Activated CD4-positive, alpha-beta T cell treated with anti-CD3 and anti-CD28 coated beads for 36 hours (primary cell): ENCODE results near the gene PGBD5. TPM values are rescaled to one million over a fixed set of nuclear protein-coding genes. Genes with fewer than 3 reads are reported as not detected.

Experiments used
- ATAC-seq: fragments of 200-7000 bp; cut with Tn5 transposase; one replicate; pipeline ENCODE4 v1.10.0; 2021; ENCODE audit warnings: mild to moderate bottlenecking, moderate library complexity
- CTCF ChIA-PET: fragments of 350-600 bp; sonication (Branson Sonifier 250); formaldehyde crosslinking; loops from one replicate; lab custom pipeline; 2021; ENCODE audit warnings: antibody characterized with exemption; lab: Charles Lee
- POLR2A ChIA-PET: fragments of 350-600 bp; sonication (Branson Sonifier 250); formaldehyde crosslinking; loops from one replicate; lab custom pipeline; 2021; ENCODE audit warnings: antibody characterized with exemption, inconsistent platforms; lab: Charles Lee
- DNase-seq: peaks from one replicate; pipeline ENCODE4 v3.0.0-alpha.2; 2020
- H3K27ac Mint-ChIP-seq: one replicate; pipeline ENCODE4 v1.8.0; 2021; ENCODE audit warnings: mixed read lengths
- H3K27me3 Mint-ChIP-seq: one replicate; pipeline ENCODE4 v1.8.0; 2021; ENCODE audit warnings: mixed read lengths
- H3K36me3 Mint-ChIP-seq: one replicate; pipeline ENCODE4 v1.8.0; 2021; ENCODE audit warnings: low read depth, mixed read lengths
- H3K4me1 Mint-ChIP-seq: one replicate; pipeline ENCODE4 v1.8.0; 2021; ENCODE audit warnings: mixed read lengths
- H3K4me3 Mint-ChIP-seq: one replicate; pipeline ENCODE4 v1.8.0; 2021; ENCODE audit warnings: mild to moderate bottlenecking, moderate library complexity, mixed read lengths
- H3K9me3 Mint-ChIP-seq: one replicate; pipeline ENCODE4 v1.8.0; 2021; ENCODE audit warnings: low read depth, mixed read lengths
- intact Hi-C, 2 experiments: fragments of 100-400 bp; cut with DNase I in 1 of 2; cut with micrococcal nuclease in 1 of 2; formaldehyde crosslinking; loops; one replicate each; pipeline versions ENCODE4 v1.14.2 to v1.15.1; 2022 to 2024; cut with DNase I, micrococcal nuclease
- total RNA-seq, 2 experiments: library from RNA; stranded (reverse); gene quantifications; one replicate each; pipeline ENCODE4 v1.2.3, GENCODE V29; 2021

PGBD5 gene
- total RNA-seq, 2 experiments from 2014 or later: 0.11 TPM; not detected in 1

GRCh38 chr1:230371923-230372703 is 54.0 kb downstream of the PGBD5 start:
- H3K27me3 Mint-ChIP-seq: no peaks in the 10 kb centered on the region
- intact Hi-C loops: no loop called here
- H3K9me3 Mint-ChIP-seq: no peaks in the 10 kb centered on the region
- ChIA-PET CTCF (no interaction called here), POLR2A (no interaction called here)
- H3K36me3 Mint-ChIP-seq: no peaks in the 10 kb centered on the region
- no peaks in the 10 kb centered on the region for H3K4me1 Mint-ChIP-seq
- H3K4me3 Mint-ChIP-seq: no peak overlapping the region
- H3K27ac Mint-ChIP-seq: no peak overlapping the region
- no peak for DNase-seq
- no peak for ATAC-seq

DNA sequence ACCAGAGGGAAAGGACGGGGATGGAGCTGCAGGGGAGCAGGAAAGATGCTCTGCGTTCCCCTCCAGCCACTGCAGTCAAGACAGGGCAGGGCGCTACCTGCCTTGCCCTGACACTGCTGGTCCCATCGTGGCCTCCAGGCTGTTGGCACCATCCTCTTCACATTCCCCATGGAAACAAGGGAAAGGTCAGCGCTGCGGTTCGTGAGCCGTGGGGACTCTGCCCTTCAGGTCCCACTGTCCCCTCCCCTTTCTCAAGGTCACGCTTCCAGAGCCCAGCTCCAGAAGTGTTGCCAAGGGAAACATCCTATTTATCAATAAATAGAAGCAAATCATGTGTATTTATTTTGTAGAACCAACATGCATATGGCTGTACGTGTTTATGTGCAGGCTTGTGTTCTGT is 56.0 kb downstream of the PGBD5 start:
- intact Hi-C loops: no loop called here
- Mint-ChIP-seq H3K9me3 (no peaks in the 10 kb centered on the region), H3K27me3 (peaks cover 5% of the 10 kb centered on the region), H3K36me3 (no peaks in the 10 kb centered on the region), H3K27ac (no peak overlapping the region), H3K4me1 (no peaks in the 10 kb centered on the region), H3K4me3 (no peak overlapping the region)
- ChIA-PET POLR2A (no interaction called here), CTCF (no interaction called here)
- DNase-seq (no peak), ATAC-seq (no peak)

DNA sequence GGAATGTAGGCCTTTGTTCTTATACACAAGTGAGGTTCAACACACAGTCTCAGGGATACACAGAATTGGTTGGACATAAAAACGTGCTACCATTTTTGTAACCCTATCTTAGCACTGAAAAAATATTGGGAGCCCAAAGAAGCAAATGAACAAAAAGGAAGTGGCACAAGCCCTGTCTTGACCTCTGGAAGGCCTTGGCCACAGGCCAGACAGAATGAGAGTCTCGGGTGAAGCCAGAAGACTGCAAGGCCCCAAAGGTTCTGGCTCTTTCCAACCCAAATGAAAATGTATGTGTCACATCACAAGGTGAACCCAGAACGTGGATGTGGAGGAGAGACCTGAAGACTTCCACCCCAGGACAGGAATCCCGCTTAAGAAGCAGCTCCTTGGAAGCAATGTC is 57.3 kb downstream of the PGBD5 start:
- DNase-seq (no peak), ATAC-seq (no peak)
- intact Hi-C loops: no loop called here
- no peak overlapping the region for H3K27ac Mint-ChIP-seq
- peaks cover 5% of the 10 kb centered on the region for H3K27me3 Mint-ChIP-seq
- H3K9me3 Mint-ChIP-seq: no peaks in the 10 kb centered on the region
- ChIA-PET CTCF (no interaction called here), POLR2A (no interaction called here)
- no peaks in the 10 kb centered on the region for H3K36me3 Mint-ChIP-seq
- no peaks in the 10 kb centered on the region for H3K4me1 Mint-ChIP-seq
- H3K4me3 Mint-ChIP-seq: no peak overlapping the region

DNA sequence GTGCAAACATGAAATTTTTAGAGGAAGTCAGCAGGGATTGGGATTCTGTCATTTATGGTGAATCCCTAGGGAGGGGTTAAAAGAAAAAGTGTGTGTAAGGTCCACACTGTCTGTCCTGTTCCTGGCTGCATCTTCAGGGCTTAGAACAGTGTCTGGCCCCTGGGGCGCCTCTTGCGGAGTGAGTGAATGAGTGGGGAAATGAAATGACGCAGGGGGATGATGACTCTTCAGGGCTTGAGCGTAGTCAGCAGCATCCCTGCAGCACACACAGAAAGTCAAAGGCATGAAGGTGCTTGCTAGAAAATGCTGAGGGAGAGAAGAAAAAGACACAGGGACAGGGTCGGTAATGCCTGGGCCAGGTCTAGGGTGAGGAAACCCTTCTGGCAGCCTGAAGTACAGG is 57.8 kb downstream of the PGBD5 start:
- Mint-ChIP-seq H3K27ac (no peak overlapping the region), H3K9me3 (no peaks in the 10 kb centered on the region), H3K36me3 (no peaks in the 10 kb centered on the region), H3K4me3 (no peak overlapping the region), H3K27me3 (peaks cover 5% of the 10 kb centered on the region), H3K4me1 (no peaks in the 10 kb centered on the region)
- no peak for DNase-seq
- POLR2A ChIA-PET: no interaction called here
- ATAC-seq: no peak
- CTCF ChIA-PET: no interaction called here
- intact Hi-C loops: no loop called here

DNA sequence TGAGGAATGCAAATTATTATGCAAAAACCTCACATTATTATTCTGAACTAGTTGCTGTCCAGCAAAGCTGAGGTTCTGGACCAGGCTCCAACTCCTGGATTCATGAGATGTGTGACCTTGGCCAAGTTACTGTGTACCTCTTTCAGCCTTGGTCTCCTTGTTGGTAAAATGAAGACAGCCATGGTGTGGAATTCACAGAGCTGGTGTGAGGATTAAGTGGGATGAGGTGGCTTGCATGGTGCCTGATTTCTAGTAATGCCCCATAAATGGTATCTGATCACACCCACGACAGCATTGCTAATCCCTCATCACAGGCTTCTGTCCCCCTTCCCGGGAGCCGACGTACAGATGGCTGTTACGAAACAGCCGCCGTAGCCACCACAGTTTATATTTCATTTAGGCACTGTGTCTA is 59.6 kb downstream of the PGBD5 start:
- H3K9me3 Mint-ChIP-seq: no peaks in the 10 kb centered on the region
- no peaks in the 10 kb centered on the region for H3K4me1 Mint-ChIP-seq
- ChIA-PET POLR2A (no interaction called here), CTCF (interaction anchor here (0.5 kb wide), 1 partner anchor 483 kb away, joined by 3 read pairs; no protein-coding TSS in a partner anchor)
- peaks cover 5% of the 10 kb centered on the region for H3K27me3 Mint-ChIP-seq
- no peaks in the 10 kb centered on the region for H3K36me3 Mint-ChIP-seq
- no peak for DNase-seq
- H3K27ac Mint-ChIP-seq: no peak overlapping the region
- intact Hi-C loops: no loop called here
- no peak overlapping the region for H3K4me3 Mint-ChIP-seq
- ATAC-seq: no peak

- POLR2A ChIA-PET: no interaction called here
- intact Hi-C loops: no loop called here
- no peak overlapping the region for H3K4me3 Mint-ChIP-seq
- no peak for DNase-seq
- H3K36me3 Mint-ChIP-seq: no peaks in the 10 kb centered on the region
- no peak for ATAC-seq
- no peak overlapping the region for H3K27ac Mint-ChIP-seq
- CTCF ChIA-PET: interaction anchor here (0.5 kb wide), 1 partner anchor 484 kb away, joined by 3 read pairs; no protein-coding TSS in a partner anchor
- peaks cover 5% of the 10 kb centered on the region for H3K27me3 Mint-ChIP-seq
- no peaks in the 10 kb centered on the region for H3K9me3 Mint-ChIP-seq
- no peaks in the 10 kb centered on the region for H3K4me1 Mint-ChIP-seq
Observed at GRCh38 chr1:230365723-230366307, 60.3 kb downstream of the PGBD5 start.

- intact Hi-C loops: no loop called here
- DNase-seq (no peak), ATAC-seq (no peak)
- Mint-ChIP-seq H3K27ac (no peak overlapping the region), H3K9me3 (no peaks in the 10 kb centered on the region), H3K27me3 (peaks cover 5% of the 10 kb centered on the region), H3K4me3 (no peak overlapping the region), H3K4me1 (no peaks in the 10 kb centered on the region), H3K36me3 (no peaks in the 10 kb centered on the region)
- ChIA-PET POLR2A (no interaction called here), CTCF (no interaction called here)
Observed at GRCh38 chr1:230362949-230363348, 63.2 kb downstream of the PGBD5 start.

DNA sequence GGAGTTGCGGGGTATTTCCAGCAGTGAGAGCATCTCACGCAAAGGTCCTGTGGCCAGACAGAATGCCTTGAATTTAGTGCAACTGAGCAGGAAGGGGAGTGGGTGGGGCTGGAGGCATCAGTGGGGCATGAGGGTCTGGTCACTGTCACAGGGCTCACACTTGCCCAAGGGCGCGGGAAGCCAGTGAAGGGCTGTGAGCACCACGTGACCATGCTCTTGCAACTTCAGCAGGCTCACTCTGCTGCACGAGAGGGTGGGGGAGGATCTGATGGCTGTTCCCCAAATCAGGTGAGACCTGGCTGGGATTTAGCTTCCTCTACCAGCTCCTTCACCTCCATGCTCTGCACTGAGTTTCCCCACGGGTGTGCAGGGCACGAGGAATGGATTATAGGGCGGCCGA is 64.2 kb downstream of the PGBD5 start:
- Mint-ChIP-seq H3K27me3 (peaks cover 5% of the 10 kb centered on the region), H3K4me3 (no peak overlapping the region), H3K36me3 (no peaks in the 10 kb centered on the region), H3K27ac (no peak overlapping the region), H3K9me3 (no peaks in the 10 kb centered on the region), H3K4me1 (no peaks in the 10 kb centered on the region)
- intact Hi-C loops: no loop called here
- DNase-seq: no peak
- ChIA-PET POLR2A (no interaction called here), CTCF (no interaction called here)
- ATAC-seq: no peak

- ATAC-seq: no peak
- no peak for DNase-seq
- no peaks in the 10 kb centered on the region for H3K9me3 Mint-ChIP-seq
- intact Hi-C loops: no loop called here
- no peak overlapping the region for H3K4me3 Mint-ChIP-seq
- CTCF ChIA-PET: no interaction called here
- POLR2A ChIA-PET: no interaction called here
- no peak overlapping the region for H3K27ac Mint-ChIP-seq
- no peaks in the 10 kb centered on the region for H3K27me3 Mint-ChIP-seq
- no peaks in the 10 kb centered on the region for H3K4me1 Mint-ChIP-seq
- H3K36me3 Mint-ChIP-seq: no peaks in the 10 kb centered on the region
Observed at GRCh38 chr1:230359992-230360668, 66.0 kb downstream of the PGBD5 start.

DNA sequence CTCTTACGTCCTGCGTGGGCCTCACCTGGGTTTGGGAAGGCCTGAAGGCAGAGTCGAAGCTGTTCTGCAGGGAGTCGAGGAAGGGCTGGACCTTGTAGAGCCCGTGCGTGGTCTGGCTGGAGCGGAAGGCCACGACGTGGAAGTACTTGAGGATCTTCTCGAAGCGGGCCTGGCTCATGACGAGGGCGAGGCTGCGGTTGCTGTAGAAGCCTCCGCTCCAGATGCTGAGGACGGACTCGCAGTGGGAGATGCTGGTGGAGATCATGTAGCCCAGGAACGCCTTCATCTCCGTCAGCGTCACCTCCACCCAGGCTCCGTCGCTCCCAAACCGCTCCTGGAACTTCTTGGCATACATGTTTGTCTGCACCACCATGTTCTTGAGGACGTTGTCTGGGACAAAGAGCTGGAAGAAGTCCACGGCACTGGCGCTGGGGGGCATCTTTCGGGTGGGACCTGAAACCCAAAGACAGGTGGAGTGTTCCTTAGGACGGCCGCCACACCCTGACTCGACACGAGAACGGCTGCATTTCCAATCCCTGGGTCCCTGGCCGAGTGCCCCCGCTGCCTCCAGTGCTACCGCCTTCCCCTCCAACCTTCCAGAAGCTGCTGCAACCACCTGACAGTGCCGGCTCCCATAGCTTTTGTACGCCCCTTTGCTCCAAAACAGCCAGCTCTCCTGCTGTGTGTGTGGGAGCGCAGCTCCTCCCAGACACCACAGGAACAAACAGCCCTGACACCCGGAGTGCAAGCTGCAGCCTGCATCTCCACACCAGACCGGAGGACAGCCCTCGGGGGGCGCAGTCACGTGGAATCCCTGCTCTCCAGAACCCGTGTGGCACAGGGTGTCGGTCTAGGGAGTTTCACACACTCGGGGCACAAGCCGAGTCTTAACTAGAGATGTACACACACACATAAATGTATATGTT is 69.0 kb downstream of the PGBD5 start:
- CTCF ChIA-PET: no interaction called here
- H3K36me3 Mint-ChIP-seq: no peaks in the 10 kb centered on the region
- POLR2A ChIA-PET: no interaction called here
- DNase-seq: no peak
- no peak overlapping the region for H3K27ac Mint-ChIP-seq
- no peak overlapping the region for H3K4me3 Mint-ChIP-seq
- no peaks in the 10 kb centered on the region for H3K4me1 Mint-ChIP-seq
- no peak for ATAC-seq
- intact Hi-C loops: no loop called here
- no peaks in the 10 kb centered on the region for H3K27me3 Mint-ChIP-seq
- no peaks in the 10 kb centered on the region for H3K9me3 Mint-ChIP-seq

- no peak for DNase-seq
- Mint-ChIP-seq H3K9me3 (no peaks in the 10 kb centered on the region), H3K4me3 (no peak overlapping the region), H3K36me3 (no peaks in the 10 kb centered on the region), H3K27me3 (no peaks in the 10 kb centered on the region), H3K4me1 (no peaks in the 10 kb centered on the region), H3K27ac (no peak overlapping the region)
- ChIA-PET POLR2A (no interaction called here), CTCF (no interaction called here)
- ATAC-seq: no peak
- intact Hi-C loops: no loop called here
Observed at GRCh38 chr1:230356190-230356589, 69.9 kb downstream of the PGBD5 start.
